Caco-2 (cell line): ENCODE results near the gene AKAP8L. TPM values are rescaled to one million over a fixed set of nuclear protein-coding genes. Genes with fewer than 3 reads are reported as not detected.

Source experiments
- BruUV-seq: library from RNA; stranded (reverse); fragments of 400-500 nt; replicated peaks from 2 replicates; lab custom pipeline; 2021; lab: Mats Ljungman, UMichigan
- CTCF ChIA-PET: fragments of 300-600 bp; sonication (Branson Sonifier 250); formaldehyde crosslinking; loops from one replicate; lab custom pipeline; 2022; ENCODE audit warnings: antibody characterized with exemption; lab: Charles Lee
- POLR2A ChIA-PET: fragments of 300-600 bp; sonication (Branson Sonifier 250); formaldehyde crosslinking; loops from one replicate; lab custom pipeline; 2022; ENCODE audit warnings: antibody characterized with exemption; lab: Charles Lee
- DNase-seq, 2 experiments: peaks; one replicate each; pipeline versions ENCODE4 v3.0.0 to v3.0.0-alpha.2; 2020 to 2022
- H3K27me3 ChIP-seq: replicated peaks from 2 replicates; pipeline ENCODE4 v1.6.0; 2011; ENCODE audit warnings: low read length; ENCODE audit not compliant: control insufficient read depth, insufficient read depth
- H3K36me3 ChIP-seq: 2 replicates; pipeline ENCODE4 v1.5.1; 2011; ENCODE audit warnings: low read length; ENCODE audit not compliant: control insufficient read depth, insufficient read depth
- H3K4me1 ChIP-seq: fragments of 250-450 bp; sonication (Bioruptor Pico); 2 replicates; pipeline ENCODE4 v1.5.1; 2020; ENCODE audit warnings: mild to moderate bottlenecking
- H3K4me3 ChIP-seq: 2 replicates; pipeline ENCODE4 v1.5.1; 2011; ENCODE audit warnings: low read depth, mild to moderate bottlenecking, control low read depth, low read length
- H3K9me3 ChIP-seq: fragments of 250-450 bp; sonication (Bioruptor Pico); 2 replicates; pipeline ENCODE4 v1.5.1; 2020; ENCODE audit warnings: mild to moderate bottlenecking, moderate library complexity
- H3K27ac Mint-ChIP-seq: one replicate; pipeline ENCODE4 v1.8.0; 2022; ENCODE audit warnings: mixed read lengths; ENCODE audit not compliant: unreplicated experiment
- H3K27me3 Mint-ChIP-seq: one replicate; pipeline ENCODE4 v1.8.0; 2022; ENCODE audit warnings: mixed read lengths; ENCODE audit not compliant: insufficient read depth, unreplicated experiment
- H3K36me3 Mint-ChIP-seq: one replicate; pipeline ENCODE4 v1.8.0; 2022; ENCODE audit warnings: mild to moderate bottlenecking, mixed read lengths; ENCODE audit not compliant: insufficient read depth, unreplicated experiment
- H3K4me1 Mint-ChIP-seq: one replicate; pipeline ENCODE4 v1.8.0; 2022; ENCODE audit warnings: low read depth, mixed read lengths; ENCODE audit not compliant: unreplicated experiment
- H3K4me3 Mint-ChIP-seq: one replicate; pipeline ENCODE4 v1.8.0; 2022; ENCODE audit warnings: mild to moderate bottlenecking, moderate library complexity, mixed read lengths; ENCODE audit not compliant: unreplicated experiment
- H3K9me3 Mint-ChIP-seq: one replicate; pipeline ENCODE4 v1.8.0; 2022; ENCODE audit warnings: mixed read lengths; ENCODE audit not compliant: unreplicated experiment
- CTCF ChIP-seq, 2 experiments: fragments of 200-600 bp in 1 of 2; IDR thresholded peaks; 1 replicate in 1 of 2; 2 replicates in 1 of 2; pipeline versions ENCODE4 v1.5.1 to v1.8.0; 2011 to 2022; ENCODE audit warnings: antibody characterized with exemption in 1 of 2, control low read depth in 1 of 2, inconsistent platforms in 1 of 2, low read depth in 1 of 2, low read length in 1 of 2, mild to moderate bottlenecking in 1 of 2, moderate library complexity in 1 of 2; ENCODE audit not compliant: insufficient read depth in 1 of 2, severe bottlenecking in 1 of 2, unreplicated experiment in 1 of 2
- intact Hi-C: fragments of 100-400 bp; cut with micrococcal nuclease; formaldehyde crosslinking; loops from one replicate; pipeline ENCODE4 v1.10.0; 2022; ENCODE audit not compliant: unreplicated experiment
- total RNA-seq: library from RNA; stranded (reverse); gene quantifications from 2 replicates; pipeline ENCODE4 v1.2.3, GENCODE V29; 2022

The AKAP8L gene
- total RNA-seq, 1 experiment from 2014 or later, result 112 TPM

- Histone ChIP-seq H3K36me3 (no peaks in the 10 kb centered on the region), H3K9me3 (no peaks in the 10 kb centered on the region), H3K4me1 (peaks cover 19% of the 10 kb centered on the region), H3K27me3 (no peaks in the 10 kb centered on the region), H3K4me3 (no peak overlapping the region)
- DNase-seq, result peak; percentile 33 to 52
- ChIA-PET POLR2A (interaction anchor here (1.5 kb wide), 1 partner anchor 19 kb away, joined by 3 read pairs; the partner anchor contains the start of gene AKAP8L), CTCF (interaction anchor here (1.4 kb wide), 2 partner anchors 19 to 118 kb away, joined by 4 to 9 read pairs; partner anchors contain the start of gene AKAP8L)
- H3K4me1 Mint-ChIP-seq, result peaks cover 6% of the 10 kb centered on the region
- H3K36me3 Mint-ChIP-seq, result no peaks in the 10 kb centered on the region
- H3K9me3 Mint-ChIP-seq, result no peaks in the 10 kb centered on the region
- intact Hi-C loops, result loop anchor here (1.0 kb wide), 1 partner anchor 31 kb away; no protein-coding TSS in a partner anchor
- no peak overlapping the region for H3K4me3 Mint-ChIP-seq
- peak overlapping the region; percentile 37 for H3K27ac Mint-ChIP-seq
- TF ChIP-seq CTCF (IDR thresholded peaks at IDR 0.05; ENCODE audit: insufficient read depth in 1 of 2, low read depth in 1 of 2, low read length in 1 of 2, severe bottlenecking in 1 of 2, unreplicated experiment in 1 of 2), result no peak
- BruUV-seq, result no TSS peak
- no peaks in the 10 kb centered on the region for H3K27me3 Mint-ChIP-seq
Observed at GRCh38 chr19:15438124-15438496, 19.3 kb upstream of the AKAP8L start.

- no peaks in the 10 kb centered on the region for H3K27me3 Mint-ChIP-seq
- ChIA-PET CTCF (interaction anchor here (1.4 kb wide), 2 partner anchors 18 to 118 kb away, joined by 4 to 9 read pairs; partner anchors contain the start of gene AKAP8L), POLR2A (interaction anchor here (1.5 kb wide), 1 partner anchor 19 kb away, joined by 3 read pairs; the partner anchor contains the start of gene AKAP8L)
- TF ChIP-seq CTCF (IDR thresholded peaks at IDR 0.05; ENCODE audit: insufficient read depth in 1 of 2, low read depth in 1 of 2, low read length in 1 of 2, severe bottlenecking in 1 of 2, unreplicated experiment in 1 of 2), result no peak
- no peak overlapping the region for H3K4me3 Mint-ChIP-seq
- no peaks in the 10 kb centered on the region for H3K36me3 Mint-ChIP-seq
- Histone ChIP-seq H3K27me3 (no peaks in the 10 kb centered on the region), H3K36me3 (no peaks in the 10 kb centered on the region), H3K4me1 (peaks cover 19% of the 10 kb centered on the region), H3K9me3 (no peaks in the 10 kb centered on the region), H3K4me3 (no peak overlapping the region)
- H3K27ac Mint-ChIP-seq, result peak overlapping the region; percentile 37
- no peaks in the 10 kb centered on the region for H3K9me3 Mint-ChIP-seq
- BruUV-seq, result no TSS peak
- peaks cover 7% of the 10 kb centered on the region for H3K4me1 Mint-ChIP-seq
- peak in 1 of 2 experiments; percentile 50 for DNase-seq
- intact Hi-C loops, result loop anchor here (1.0 kb wide), 1 partner anchor 32 kb away; no protein-coding TSS in a partner anchor
Observed at GRCh38 chr19:15437355-15438123, 18.8 kb upstream of the AKAP8L start.

- no peak for TF ChIP-seq CTCF (IDR thresholded peaks at IDR 0.05; ENCODE audit: insufficient read depth in 1 of 2, low read depth in 1 of 2, low read length in 1 of 2, severe bottlenecking in 1 of 2, unreplicated experiment in 1 of 2)
- DNase-seq, result no peak
- no peaks in the 10 kb centered on the region for H3K9me3 ChIP-seq
- H3K27me3 ChIP-seq, result no peaks in the 10 kb centered on the region
- H3K4me1 ChIP-seq, result peaks cover 19% of the 10 kb centered on the region
- Mint-ChIP-seq H3K4me3 (no peak overlapping the region), H3K36me3 (peaks cover 3% of the 10 kb centered on the region), H3K4me1 (peaks cover 9% of the 10 kb centered on the region), H3K27me3 (no peaks in the 10 kb centered on the region), H3K9me3 (no peaks in the 10 kb centered on the region), H3K27ac (no peak overlapping the region)
- ChIA-PET CTCF (interaction anchor here (1.4 kb wide), 2 partner anchors 17 to 119 kb away, joined by 4 to 9 read pairs; partner anchors contain the start of gene AKAP8L), POLR2A (interaction anchor here (1.5 kb wide), 1 partner anchor 18 kb away, joined by 3 read pairs; the partner anchor contains the start of gene AKAP8L)
- intact Hi-C loops, result no loop called here
- no peaks in the 10 kb centered on the region for H3K36me3 ChIP-seq
- no peak overlapping the region for H3K4me3 ChIP-seq
- no TSS peak for BruUV-seq
Observed at GRCh38 chr19:15436826-15437110, 18.0 kb upstream of the AKAP8L start.
